Esophagus squamous epithelium (tissue), 5 donors: Measurements from ENCODE around the gene AMN. TPM values are rescaled to one million over a fixed set of nuclear protein-coding genes. Genes with fewer than 3 reads are reported as not detected.
"Not testable (repeated sequence)": the region's sequence is repeated elsewhere in the genome, so short reads cannot be mapped to it uniquely, and the experiment has no call there.

Source experiments
- DNase-seq: peaks from one replicate; lab custom pipeline; 2025; lab: John Stamatoyannopoulos, UW
- H3K27ac ChIP-seq, 4 donors: fragments of 200-600 bp; sonication (generic); one replicate each; pipeline ENCODE4 v1.5.1; 2016 to 2019; ENCODE audit warnings: mild to moderate bottlenecking in 1 of 4
- H3K27me3 ChIP-seq, 4 donors: fragments of 200-600 bp; sonication (generic); 1 replicate in 3 of 4; 2 replicates in 1 of 4; pipeline versions ENCODE4 v1.5.1 to v1.6.0; 2017 to 2021; ENCODE audit warnings: antibody characterized with exemption in 1 of 4
- H3K36me3 ChIP-seq, 3 donors: fragments of 200-600 bp; sonication (generic); one replicate each; pipeline ENCODE4 v1.5.1; 2016 to 2019
- H3K4me1 ChIP-seq, 3 donors: fragments of 200-600 bp; sonication (generic); one replicate each; pipeline ENCODE4 v1.5.1; 2017 to 2019
- H3K4me3 ChIP-seq, 4 donors: fragments of 200-600 bp; sonication (generic); 1 replicate in 3 of 4; 2 replicates in 1 of 4; pipeline ENCODE4 v1.5.1; 2016 to 2019; ENCODE audit warnings: mild to moderate bottlenecking in 2 of 4, moderate library complexity in 1 of 4
- H3K9me3 ChIP-seq, 3 donors: fragments of 200-600 bp; sonication (generic); one replicate each; pipeline ENCODE4 v1.5.1; 2016 to 2019
- CTCF ChIP-seq, 6 experiments: fragments of 450-650 bp in 4 of 6; fragments of 200-600 bp in 2 of 6; sonication (generic) in 2 of 6; IDR thresholded peaks; one replicate each; pipeline ENCODE4 v1.5.1; 2016 to 2019; ENCODE audit warnings: antibody characterized with exemption in 6 of 6, mild to moderate bottlenecking in 4 of 6, moderate library complexity in 4 of 6
- POLR2A ChIP-seq, 4 donors: fragments of 450-650 bp; IDR thresholded peaks; one replicate each; pipeline ENCODE4 v1.6.1; 2017; ENCODE audit warnings: antibody characterized with exemption in 4 of 4, mild to moderate bottlenecking in 4 of 4, moderate library complexity in 3 of 4
- WGBS, 2 donors: methylation state at CpG; one replicate each; pipeline ENCODE4 v1.1.5; 2018; 5-methylcytosine and 5-hydroxymethylcytosine counted together
- intact Hi-C: fragments of 100-400 bp; cut with DNase I; formaldehyde crosslinking; loops from one replicate; pipeline ENCODE4 v1.15.0; 2022
- total RNA-seq, 4 donors: library from RNA; depleted of rRNA; stranded (reverse); fragments of >200 nt; gene quantifications; one replicate each; pipeline ENCODE4 v1.1.0, GENCODE V29; 2016
- donor health status: DM: yes; HTN: yes; CAD: no.

AMN gene
- total RNA-seq, 4 donors from 2014 or later: 7.6 to 24.0 (median 19.7) TPM

DNA sequence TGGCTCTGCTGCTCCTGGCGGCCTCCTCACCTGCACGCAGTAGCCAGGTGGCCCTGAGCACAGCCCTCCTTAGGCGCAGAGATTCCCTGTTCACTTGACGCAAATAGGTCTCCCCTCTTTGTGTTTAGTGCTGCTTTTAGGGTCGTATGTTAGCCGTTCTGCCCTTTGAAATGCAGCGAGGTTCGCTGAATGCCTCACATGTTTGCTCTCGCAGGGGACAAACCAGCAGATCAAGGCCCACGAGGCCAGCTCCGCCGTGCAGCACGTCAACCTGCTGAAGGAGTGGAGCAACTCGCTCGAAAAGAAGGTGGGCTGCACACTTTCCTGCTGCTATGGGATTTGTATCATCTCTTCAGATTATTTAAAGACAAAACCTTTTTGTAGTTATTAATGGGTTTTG lies 31.4 kb upstream of the AMN start:
- Histone ChIP-seq H3K4me3 (no peak overlapping the region), H3K36me3 (peaks cover 0 to 80% (median 3%) of the 10 kb centered on the region in 3 donors), H3K27me3 (no peaks in the 10 kb centered on the region), H3K9me3 (no peaks in the 10 kb centered on the region), H3K27ac (no peak overlapping the region), H3K4me1 (peaks cover 0 to 19% (median 0%) of the 10 kb centered on the region in 3 donors)
- 90 to 91% methylated on average over 14 to 15 of the region's 15 CpGs for whole genome bisulfite sequencing, 2 donors
- intact Hi-C loops: no loop called here
- no peak for TF ChIP-seq CTCF (IDR thresholded peaks at IDR 0.05)
- no peak for DNase-seq

DNA sequence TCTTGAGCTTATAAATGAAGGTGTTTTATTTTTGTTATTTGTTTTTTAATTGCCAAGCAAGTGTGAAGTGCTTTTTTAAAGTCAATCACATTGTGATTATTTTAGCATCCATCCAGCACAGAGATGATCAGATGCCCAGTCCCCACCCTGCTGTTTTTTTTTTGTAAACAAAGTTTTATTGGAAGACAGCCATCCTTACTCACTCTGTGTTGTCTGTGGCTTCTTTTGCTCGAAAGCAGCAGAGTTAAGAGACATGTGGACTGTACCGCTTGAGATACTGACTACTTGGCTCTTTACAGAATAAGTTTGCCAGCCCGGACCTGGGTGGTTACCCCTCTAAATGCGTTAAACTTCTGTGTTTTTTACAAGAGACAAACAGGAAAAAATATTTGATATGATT lies 30.9 kb upstream of the AMN start:
- no peak for DNase-seq
- H3K27ac ChIP-seq: no peak overlapping the region
- no peaks in the 10 kb centered on the region for H3K27me3 ChIP-seq
- H3K4me1 ChIP-seq: peaks cover 0 to 19% (median 0%) of the 10 kb centered on the region in 3 donors
- H3K4me3 ChIP-seq: no peak overlapping the region
- 77 to 83% methylated on average over 4 of the region's 4 CpGs for WGBS, 2 donors
- H3K9me3 ChIP-seq: no peaks in the 10 kb centered on the region
- peaks cover 0 to 76% (median 0%) of the 10 kb centered on the region in 3 donors for H3K36me3 ChIP-seq
- intact Hi-C loops: no loop called here
- TF ChIP-seq CTCF (IDR thresholded peaks at IDR 0.05) (no peak), POLR2A (IDR thresholded peaks at IDR 0.05) (no peak)

DNA sequence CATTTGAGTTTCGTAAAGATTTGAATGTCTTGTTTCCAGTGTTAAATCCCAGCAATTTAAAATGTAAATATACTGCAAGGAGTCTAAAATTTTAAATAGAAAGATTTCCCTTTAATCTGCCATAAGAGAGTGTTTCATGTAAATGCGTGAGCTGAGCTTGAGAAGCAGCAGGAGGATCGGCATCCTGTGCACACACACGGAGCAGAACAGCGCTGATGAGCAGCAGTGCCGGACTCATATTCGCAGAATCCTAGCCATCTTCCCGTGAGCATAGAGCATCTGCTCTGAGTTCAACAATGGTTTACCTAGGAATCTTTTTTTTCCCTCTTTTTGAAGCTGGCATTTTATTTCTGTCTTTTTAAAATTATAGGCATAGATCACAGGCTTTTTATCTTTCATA lies 29.8 kb upstream of the AMN start:
- Histone ChIP-seq H3K27ac (no peak overlapping the region), H3K4me1 (peaks cover 0 to 19% (median 0%) of the 10 kb centered on the region in 3 donors), H3K9me3 (no peaks in the 10 kb centered on the region), H3K36me3 (peaks cover 0 to 71% (median 2%) of the 10 kb centered on the region in 3 donors), H3K27me3 (no peaks in the 10 kb centered on the region), H3K4me3 (no peak overlapping the region)
- TF ChIP-seq POLR2A (IDR thresholded peaks at IDR 0.05) (no peak), CTCF (IDR thresholded peaks at IDR 0.05) (no peak)
- WGBS, 2 donors: 91 to 93% methylated on average over 8 of the region's 8 CpGs
- intact Hi-C loops: no loop called here
- DNase-seq: no peak

- Histone ChIP-seq H3K27me3 (no peaks in the 10 kb centered on the region), H3K27ac (no peak overlapping the region), H3K4me3 (no peak overlapping the region), H3K9me3 (no peaks in the 10 kb centered on the region), H3K36me3 (peaks cover 0 to 73% (median 4%) of the 10 kb centered on the region in 3 donors), H3K4me1 (peaks cover 0 to 14% (median 0%) of the 10 kb centered on the region in 3 donors)
- DNase-seq: no peak
- intact Hi-C loops: no loop called here
- no peak for TF ChIP-seq CTCF (IDR thresholded peaks at IDR 0.05)
- WGBS, 2 donors: 65 to 76% methylated on average over 9 of the region's 9 CpGs
These were observed 29.0 kb upstream of the AMN start for GRCh38 chr14:102893452-102893851.

- H3K27ac ChIP-seq, DNase-seq, H3K4me3 ChIP-seq, H3K4me1 ChIP-seq, H3K27me3 ChIP-seq, intact Hi-C loops, H3K9me3 ChIP-seq: not testable (repeated sequence)
- peaks cover 0 to 77% (median 7%) of the 10 kb centered on the region in 3 donors for H3K36me3 ChIP-seq
These were observed 25.7 kb upstream of the AMN start for GRCh38 chr14:102896735-102897134.
